Neural progenitor cell (in vitro differentiated cells): ENCODE measurements around the gene PCGF3.

Experiments used
- CTCF ChIP-seq: fragments of 200-600 bp; sonication (generic); IDR thresholded peaks from 2 replicates; pipeline ENCODE4 v1.5.1; 2017; ENCODE audit warnings: antibody characterized with exemption, mild to moderate bottlenecking
- EZH2phosphoT487 ChIP-seq: fragments of 200-600 bp; sonication (generic); IDR thresholded peaks from 2 replicates; pipeline ENCODE4 v1.6.1; 2017; ENCODE audit warnings: antibody characterized with exemption

GRCh38 chr4:793941-794621 lies 88.4 kb downstream of the PCGF3 start:
- TF ChIP-seq CTCF (no peak), EZH2phosphoT487 (no peak)
